ENCODE results near the gene YARS1.
A peak's percentile ranks its signal among the peaks of the same experiment; 100 is the strongest.

The YARS1 gene

GRCh38 chr1:32771561-32772280 lies 45.4 kb downstream of the YARS1 start:
- H3K9me3 ChIP-seq (ENCODE audit: control insufficient read depth in 2 of 2, low read length in 2 of 2), result no peaks in the 10 kb centered on the region
- peaks cover 3 to 8% of the 10 kb centered on the region in 2 donors for H3K4me1 ChIP-seq (ENCODE audit: control insufficient read depth in 2 of 2, insufficient read depth in 2 of 2, low read length in 2 of 2)
- H3K4me3 ChIP-seq (ENCODE audit: low read length in 2 of 2), result no peak overlapping the region
- no peak overlapping the region for H3K9ac ChIP-seq (ENCODE audit: low read depth in 1 of 2, low read length in 2 of 2)
- no peaks in the 10 kb centered on the region for H3K27me3 ChIP-seq (ENCODE audit: control insufficient read depth in 2 of 2, insufficient read depth in 2 of 2, low read length in 2 of 2)
- peaks cover 46 to 61% of the 10 kb centered on the region in 2 donors for H3K36me3 ChIP-seq (ENCODE audit: control insufficient read depth in 2 of 2, insufficient read depth in 2 of 2, low read length in 2 of 2)
- H3K27ac ChIP-seq (ENCODE audit: low read depth in 2 of 2, low read length in 2 of 2), result no peak overlapping the region

GRCh38 chr1:32770741-32771548 lies 46.2 kb downstream of the YARS1 start:
- H3K27me3 ChIP-seq (ENCODE audit: control insufficient read depth in 2 of 2, insufficient read depth in 2 of 2, low read length in 2 of 2), result no peaks in the 10 kb centered on the region
- H3K27ac ChIP-seq (ENCODE audit: low read depth in 2 of 2, low read length in 2 of 2), result no peak overlapping the region
- H3K9ac ChIP-seq (ENCODE audit: low read depth in 1 of 2, low read length in 2 of 2), result no peak overlapping the region
- H3K9me3 ChIP-seq (ENCODE audit: control insufficient read depth in 2 of 2, low read length in 2 of 2), result no peaks in the 10 kb centered on the region
- peaks cover 42 to 58% of the 10 kb centered on the region in 2 donors for H3K36me3 ChIP-seq (ENCODE audit: control insufficient read depth in 2 of 2, insufficient read depth in 2 of 2, low read length in 2 of 2)
- H3K4me1 ChIP-seq (ENCODE audit: control insufficient read depth in 2 of 2, insufficient read depth in 2 of 2, low read length in 2 of 2), result peaks cover 3 to 11% of the 10 kb centered on the region in 2 donors
- H3K4me3 ChIP-seq (ENCODE audit: low read length in 2 of 2), result no peak overlapping the region

- Histone ChIP-seq H3K27ac (ENCODE audit: low read depth in 2 of 2, low read length in 2 of 2) (no peak overlapping the region), H3K36me3 (ENCODE audit: control insufficient read depth in 2 of 2, insufficient read depth in 2 of 2, low read length in 2 of 2) (peaks cover 36 to 51% of the 10 kb centered on the region in 2 donors), H3K4me1 (ENCODE audit: control insufficient read depth in 2 of 2, insufficient read depth in 2 of 2, low read length in 2 of 2) (peaks cover 3 to 13% of the 10 kb centered on the region in 2 donors), H3K9ac (ENCODE audit: low read depth in 1 of 2, low read length in 2 of 2) (no peak overlapping the region), H3K9me3 (ENCODE audit: control insufficient read depth in 2 of 2, low read length in 2 of 2) (no peaks in the 10 kb centered on the region), H3K4me3 (ENCODE audit: low read length in 2 of 2) (no peak overlapping the region), H3K27me3 (ENCODE audit: control insufficient read depth in 2 of 2, insufficient read depth in 2 of 2, low read length in 2 of 2) (no peaks in the 10 kb centered on the region)
These were observed 46.9 kb downstream of the YARS1 start for GRCh38 chr1:32770221-32770731.

DNA sequence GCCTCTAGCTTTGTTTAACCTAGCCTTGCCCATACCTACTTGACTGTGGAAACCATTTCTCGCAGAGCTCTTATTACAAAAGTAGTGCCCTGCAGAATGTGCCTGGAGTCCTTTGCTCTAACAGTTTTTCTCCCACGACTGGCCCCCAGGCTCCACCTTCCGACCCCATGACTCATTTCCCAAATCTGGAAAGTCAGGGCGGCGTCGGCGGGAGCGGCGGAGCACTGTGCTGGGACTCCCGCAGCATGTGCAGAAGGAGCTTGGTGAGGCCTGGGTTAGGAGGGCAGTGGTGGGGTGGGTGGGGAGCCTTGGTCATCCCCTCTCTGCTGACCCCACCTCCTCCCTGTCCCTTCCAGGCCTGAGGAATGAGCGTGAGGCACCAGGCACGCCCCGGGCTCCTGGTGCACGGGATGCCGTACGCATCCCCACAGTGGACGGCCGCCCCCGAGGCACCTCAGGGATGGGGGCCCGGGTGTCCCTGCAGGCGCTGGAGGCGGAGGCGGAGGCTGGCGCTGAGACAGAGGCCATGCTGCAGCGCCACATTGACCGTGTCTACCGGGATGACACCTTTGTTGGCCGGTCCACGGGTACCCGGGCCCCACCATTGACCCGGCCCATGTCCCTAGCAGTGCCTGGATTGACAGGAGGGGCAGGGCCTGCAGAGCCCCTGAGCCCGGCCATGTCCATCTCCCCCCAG lies 47.5 kb downstream of the YARS1 start:
- H3K27me3 ChIP-seq (ENCODE audit: control insufficient read depth in 2 of 2, insufficient read depth in 2 of 2, low read length in 2 of 2), result no peaks in the 10 kb centered on the region
- H3K36me3 ChIP-seq (ENCODE audit: control insufficient read depth in 2 of 2, insufficient read depth in 2 of 2, low read length in 2 of 2), result peaks cover 30 to 52% of the 10 kb centered on the region in 2 donors
- H3K4me3 ChIP-seq (ENCODE audit: low read length in 2 of 2), result no peak overlapping the region
- H3K4me1 ChIP-seq (ENCODE audit: control insufficient read depth in 2 of 2, insufficient read depth in 2 of 2, low read length in 2 of 2), result peaks cover 3 to 18% of the 10 kb centered on the region in 2 donors
- H3K27ac ChIP-seq (ENCODE audit: low read depth in 2 of 2, low read length in 2 of 2), result no peak overlapping the region
- H3K9ac ChIP-seq (ENCODE audit: low read depth in 1 of 2, low read length in 2 of 2), result no peak overlapping the region
- no peaks in the 10 kb centered on the region for H3K9me3 ChIP-seq (ENCODE audit: control insufficient read depth in 2 of 2, low read length in 2 of 2)

GRCh38 chr1:32768110-32768850 lies 48.9 kb downstream of the YARS1 start:
- peak overlapping the region in 1 of 2 donors; percentile 32 for H3K27ac ChIP-seq (ENCODE audit: low read depth in 2 of 2, low read length in 2 of 2)
- no peaks in the 10 kb centered on the region for H3K9me3 ChIP-seq (ENCODE audit: control insufficient read depth in 2 of 2, low read length in 2 of 2)
- peaks cover 3 to 19% of the 10 kb centered on the region in 2 donors for H3K4me1 ChIP-seq (ENCODE audit: control insufficient read depth in 2 of 2, insufficient read depth in 2 of 2, low read length in 2 of 2)
- peaks cover 17 to 41% of the 10 kb centered on the region in 2 donors for H3K36me3 ChIP-seq (ENCODE audit: control insufficient read depth in 2 of 2, insufficient read depth in 2 of 2, low read length in 2 of 2)
- H3K27me3 ChIP-seq (ENCODE audit: control insufficient read depth in 2 of 2, insufficient read depth in 2 of 2, low read length in 2 of 2), result no peaks in the 10 kb centered on the region
- no peak overlapping the region for H3K9ac ChIP-seq (ENCODE audit: low read depth in 1 of 2, low read length in 2 of 2)
- H3K4me3 ChIP-seq (ENCODE audit: low read length in 2 of 2), result no peak overlapping the region

- H3K27ac ChIP-seq (ENCODE audit: low read depth in 2 of 2, low read length in 2 of 2), result peak overlapping the region; percentile 13 to 32
- no peaks in the 10 kb centered on the region for H3K9me3 ChIP-seq (ENCODE audit: control insufficient read depth in 2 of 2, low read length in 2 of 2)
- H3K27me3 ChIP-seq (ENCODE audit: control insufficient read depth in 2 of 2, insufficient read depth in 2 of 2, low read length in 2 of 2), result no peaks in the 10 kb centered on the region
- no peak overlapping the region for H3K9ac ChIP-seq (ENCODE audit: low read depth in 1 of 2, low read length in 2 of 2)
- H3K36me3 ChIP-seq (ENCODE audit: control insufficient read depth in 2 of 2, insufficient read depth in 2 of 2, low read length in 2 of 2), result peaks cover 12 to 35% of the 10 kb centered on the region in 2 donors
- H3K4me3 ChIP-seq (ENCODE audit: low read length in 2 of 2), result no peak overlapping the region
- H3K4me1 ChIP-seq (ENCODE audit: control insufficient read depth in 2 of 2, insufficient read depth in 2 of 2, low read length in 2 of 2), result peaks cover 0 to 19% of the 10 kb centered on the region in 2 donors
These were observed 49.5 kb downstream of the YARS1 start for GRCh38 chr1:32767641-32768040.

DNA sequence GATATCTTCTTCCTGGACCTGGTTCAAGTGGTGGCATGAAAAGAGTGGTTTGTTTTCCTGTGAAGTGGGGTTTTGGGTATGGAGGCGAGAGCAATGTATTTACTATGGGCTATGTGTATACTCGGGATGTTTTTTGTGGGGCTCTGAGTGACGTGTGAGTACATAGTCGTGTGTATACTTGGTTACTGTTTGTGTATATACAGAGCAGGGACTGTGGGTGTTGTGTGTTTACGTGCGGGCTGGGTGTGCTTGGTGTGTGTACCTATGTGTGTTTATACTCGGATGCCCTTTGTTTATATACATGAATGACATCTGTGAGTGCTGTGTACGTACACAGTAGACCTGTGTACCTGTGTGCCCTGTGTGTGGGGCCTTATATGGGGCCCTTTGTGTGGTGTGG lies 50.0 kb downstream of the YARS1 start:
- peaks cover 0 to 20% of the 10 kb centered on the region in 2 donors for H3K4me1 ChIP-seq (ENCODE audit: control insufficient read depth in 2 of 2, insufficient read depth in 2 of 2, low read length in 2 of 2)
- H3K9ac ChIP-seq (ENCODE audit: low read depth in 1 of 2, low read length in 2 of 2), result no peak overlapping the region
- H3K36me3 ChIP-seq (ENCODE audit: control insufficient read depth in 2 of 2, insufficient read depth in 2 of 2, low read length in 2 of 2), result peaks cover 11 to 35% of the 10 kb centered on the region in 2 donors
- H3K27ac ChIP-seq (ENCODE audit: low read depth in 2 of 2, low read length in 2 of 2), result peak overlapping the region; percentile 13 to 23
- H3K27me3 ChIP-seq (ENCODE audit: control insufficient read depth in 2 of 2, insufficient read depth in 2 of 2, low read length in 2 of 2), result no peaks in the 10 kb centered on the region
- H3K4me3 ChIP-seq (ENCODE audit: low read length in 2 of 2), result no peak overlapping the region
- H3K9me3 ChIP-seq (ENCODE audit: control insufficient read depth in 2 of 2, low read length in 2 of 2), result no peaks in the 10 kb centered on the region

GRCh38 chr1:32766328-32766972 lies 50.7 kb downstream of the YARS1 start:
- no peak overlapping the region for H3K9ac ChIP-seq (ENCODE audit: low read depth in 1 of 2, low read length in 2 of 2)
- H3K27me3 ChIP-seq (ENCODE audit: control insufficient read depth in 2 of 2, insufficient read depth in 2 of 2, low read length in 2 of 2), result no peaks in the 10 kb centered on the region
- no peak overlapping the region for H3K4me3 ChIP-seq (ENCODE audit: low read length in 2 of 2)
- H3K9me3 ChIP-seq (ENCODE audit: control insufficient read depth in 2 of 2, low read length in 2 of 2), result no peaks in the 10 kb centered on the region
- peaks cover 11 to 30% of the 10 kb centered on the region in 2 donors for H3K36me3 ChIP-seq (ENCODE audit: control insufficient read depth in 2 of 2, insufficient read depth in 2 of 2, low read length in 2 of 2)
- peaks cover 6 to 27% of the 10 kb centered on the region in 2 donors for H3K4me1 ChIP-seq (ENCODE audit: control insufficient read depth in 2 of 2, insufficient read depth in 2 of 2, low read length in 2 of 2)
- peak overlapping the region; percentile 13 to 23 for H3K27ac ChIP-seq (ENCODE audit: low read depth in 2 of 2, low read length in 2 of 2)
